NT2/D1 (cell line): ENCODE data around the gene MMP24.

ENCODE experiments used
- DNase-seq: peaks from one replicate; pipeline ENCODE4 v3.0.0-alpha.2; 2011; ENCODE audit warnings: low read depth, low spot score
- H3K27me3 ChIP-seq: 2 replicates; pipeline ENCODE4 v1.6.0; 2011; ENCODE audit warnings: mild to moderate bottlenecking; ENCODE audit not compliant: insufficient read length, insufficient read depth
- H3K36me3 ChIP-seq: 2 replicates; pipeline ENCODE4 v1.6.1; 2011; ENCODE audit warnings: mild to moderate bottlenecking, low read length, mixed read lengths; ENCODE audit not compliant: insufficient read depth, insufficient read length
- H3K4me1 ChIP-seq: 2 replicates; pipeline ENCODE4 v1.5.1; 2011; ENCODE audit not compliant: insufficient read depth, insufficient read length
- H3K4me3 ChIP-seq: 2 replicates; pipeline ENCODE4 v1.5.1; 2011; ENCODE audit warnings: low read depth; ENCODE audit not compliant: insufficient read length
- H3K9ac ChIP-seq: 2 replicates; pipeline ENCODE4 v1.6.0; 2011; ENCODE audit warnings: low read depth; ENCODE audit not compliant: insufficient read length
- H3K9me3 ChIP-seq: 2 replicates; pipeline ENCODE4 v1.5.1; 2011; ENCODE audit warnings: mild to moderate bottlenecking, low read length; ENCODE audit not compliant: insufficient read depth
- SUZ12 ChIP-seq: IDR thresholded peaks from 2 replicates; pipeline ENCODE4 v1.6.1; 2011; ENCODE audit not compliant: insufficient read length, insufficient read depth; ENCODE audit errors: extremely low read depth
- YY1 ChIP-seq: IDR thresholded peaks from 2 replicates; pipeline ENCODE4 v1.6.1; 2011; ENCODE audit not compliant: insufficient read length, insufficient read depth
- ZNF274 ChIP-seq: IDR thresholded peaks from 2 replicates; pipeline ENCODE4 v1.6.1; 2011; ENCODE audit warnings: mild to moderate bottlenecking, low read depth, low read length

The MMP24 gene

DNA sequence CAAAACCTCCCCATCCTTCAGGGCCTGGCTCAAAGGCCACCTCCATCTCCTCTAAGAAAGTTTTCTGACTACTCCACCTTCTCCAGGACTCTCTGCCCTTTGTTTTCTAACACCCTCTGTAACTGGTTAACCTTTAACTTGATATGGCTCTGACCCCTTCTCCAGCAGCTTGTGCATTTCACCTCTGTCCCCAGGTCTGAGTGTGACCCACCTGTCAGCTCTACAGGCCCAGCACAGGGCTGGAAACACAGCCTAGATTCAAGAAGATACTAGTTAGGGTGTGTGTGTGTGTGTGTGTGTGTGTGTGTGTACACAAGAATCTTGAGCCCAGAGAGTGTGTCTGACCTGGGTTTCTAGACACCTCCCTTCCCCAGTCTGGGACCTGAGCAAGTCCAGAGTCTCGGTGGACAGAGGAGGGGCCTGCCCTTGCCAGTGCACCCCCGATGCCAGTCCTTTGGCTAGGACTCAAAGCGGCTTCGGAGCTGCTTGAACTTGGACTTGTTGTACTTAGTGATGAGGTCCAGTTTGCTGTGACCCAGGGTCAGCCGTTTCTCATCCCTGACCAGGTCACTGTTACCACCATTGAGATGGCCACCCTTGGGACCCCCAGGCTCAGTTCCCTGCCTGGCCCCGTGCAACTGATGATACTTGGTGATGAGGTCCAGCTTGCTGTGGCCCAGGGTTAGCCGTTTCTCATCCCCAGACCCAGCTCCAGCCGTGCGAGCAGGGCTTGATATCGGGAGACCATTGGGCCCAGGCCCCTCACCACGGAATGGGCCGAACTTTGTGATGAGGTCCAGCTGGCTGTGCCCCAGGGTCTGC, 59.8 kb downstream of the MMP24 start:
- H3K36me3 ChIP-seq = peaks cover 25% of the 10 kb centered on the region
- H3K4me1 ChIP-seq = peaks cover 2% of the 10 kb centered on the region
- TF ChIP-seq ZNF274 (no peak), YY1 (no peak), SUZ12 (no peak)
- DNase-seq = no peak
- H3K27me3 ChIP-seq = no peaks in the 10 kb centered on the region
- H3K9me3 ChIP-seq = no peaks in the 10 kb centered on the region
- H3K4me3 ChIP-seq = no peak overlapping the region
- H3K9ac ChIP-seq = no peak overlapping the region

DNA sequence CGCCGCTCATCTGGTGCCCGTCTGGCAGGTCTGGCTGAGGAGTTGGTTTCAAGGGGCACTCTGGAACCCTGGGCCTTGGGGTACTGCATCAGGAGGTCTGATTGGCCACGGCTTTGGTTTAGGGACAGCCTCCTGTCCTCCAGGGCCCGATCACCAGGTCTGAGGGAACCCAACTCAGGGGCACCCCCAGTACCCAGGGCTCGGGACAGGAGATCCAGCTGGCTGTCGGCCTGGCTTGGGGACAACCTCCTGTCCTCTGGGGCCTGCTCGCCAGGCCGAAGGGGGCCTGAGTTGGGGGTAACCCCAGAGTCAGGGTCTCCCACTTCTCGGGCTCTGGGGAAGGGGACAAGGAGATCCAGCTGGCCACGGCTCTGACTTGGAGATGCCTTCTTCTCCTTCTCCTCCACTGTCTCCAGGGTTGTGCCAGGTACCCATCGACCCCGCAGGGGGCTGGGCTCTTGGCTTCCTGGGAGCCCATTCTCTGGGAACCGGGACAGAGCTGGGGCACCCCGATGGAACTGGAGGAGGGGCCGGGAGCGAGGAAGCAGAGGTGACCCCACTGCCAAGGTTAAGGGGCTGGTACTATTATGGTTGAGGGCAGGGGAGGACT, 60.5 kb downstream of the MMP24 start:
- no peak overlapping the region for H3K9ac ChIP-seq

DNA sequence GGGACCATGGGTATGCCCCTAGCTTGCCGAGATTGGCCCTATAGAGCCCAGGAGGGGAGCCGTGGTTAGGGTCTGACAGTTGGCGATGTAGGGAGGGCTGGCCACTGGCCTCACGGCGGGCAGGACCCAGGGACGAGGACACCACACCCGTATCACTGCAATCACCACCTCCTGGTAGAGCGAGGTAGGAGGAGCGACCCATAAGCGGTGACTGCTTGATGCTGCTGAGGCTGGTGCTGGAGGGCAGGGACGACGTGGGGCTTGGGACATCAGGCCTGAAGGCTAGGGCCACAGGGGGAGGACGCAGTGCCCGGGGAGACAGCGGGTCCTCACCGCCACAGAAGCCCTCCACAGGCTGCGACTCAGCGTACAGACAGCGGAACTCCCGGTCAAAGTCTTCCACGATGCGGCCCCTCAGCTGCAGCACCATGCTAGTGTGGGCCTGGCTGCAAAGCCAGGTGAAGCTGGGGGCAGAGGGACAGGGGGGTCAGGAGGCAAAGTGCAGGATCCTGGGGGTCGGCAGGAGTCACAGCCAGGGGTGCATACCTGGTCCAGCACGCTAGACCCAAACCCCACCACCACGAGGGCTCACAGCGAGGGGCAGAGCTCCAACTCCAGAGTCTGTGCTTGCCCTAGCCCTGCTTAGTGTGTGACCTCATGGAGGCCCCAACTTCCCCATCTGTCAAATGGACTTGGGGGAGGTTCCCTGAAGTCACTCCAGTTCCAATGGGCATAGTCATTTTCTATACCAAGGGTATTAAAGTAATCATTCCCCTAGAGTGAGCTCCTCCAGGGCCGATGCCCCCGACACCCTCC, 61.2 kb downstream of the MMP24 start:
- Histone ChIP-seq H3K4me1 (peaks cover 2% of the 10 kb centered on the region), H3K4me3 (no peak overlapping the region), H3K27me3 (no peaks in the 10 kb centered on the region), H3K36me3 (peaks cover 11% of the 10 kb centered on the region), H3K9me3 (no peaks in the 10 kb centered on the region), H3K9ac (no peak overlapping the region)
- no peak for TF ChIP-seq YY1
- TF ChIP-seq SUZ12 = no peak
- TF ChIP-seq ZNF274 = no peak
- no peak for DNase-seq

More for the DNA sequence above, 60.5 kb downstream of the MMP24 start:
- Histone ChIP-seq H3K4me3 (no peak overlapping the region), H3K27me3 (no peaks in the 10 kb centered on the region), H3K9me3 (no peaks in the 10 kb centered on the region), H3K36me3 (peaks cover 18% of the 10 kb centered on the region), H3K4me1 (peaks cover 2% of the 10 kb centered on the region)
- DNase-seq = no peak
- TF ChIP-seq ZNF274 (no peak), SUZ12 (no peak), YY1 (no peak)

DNA sequence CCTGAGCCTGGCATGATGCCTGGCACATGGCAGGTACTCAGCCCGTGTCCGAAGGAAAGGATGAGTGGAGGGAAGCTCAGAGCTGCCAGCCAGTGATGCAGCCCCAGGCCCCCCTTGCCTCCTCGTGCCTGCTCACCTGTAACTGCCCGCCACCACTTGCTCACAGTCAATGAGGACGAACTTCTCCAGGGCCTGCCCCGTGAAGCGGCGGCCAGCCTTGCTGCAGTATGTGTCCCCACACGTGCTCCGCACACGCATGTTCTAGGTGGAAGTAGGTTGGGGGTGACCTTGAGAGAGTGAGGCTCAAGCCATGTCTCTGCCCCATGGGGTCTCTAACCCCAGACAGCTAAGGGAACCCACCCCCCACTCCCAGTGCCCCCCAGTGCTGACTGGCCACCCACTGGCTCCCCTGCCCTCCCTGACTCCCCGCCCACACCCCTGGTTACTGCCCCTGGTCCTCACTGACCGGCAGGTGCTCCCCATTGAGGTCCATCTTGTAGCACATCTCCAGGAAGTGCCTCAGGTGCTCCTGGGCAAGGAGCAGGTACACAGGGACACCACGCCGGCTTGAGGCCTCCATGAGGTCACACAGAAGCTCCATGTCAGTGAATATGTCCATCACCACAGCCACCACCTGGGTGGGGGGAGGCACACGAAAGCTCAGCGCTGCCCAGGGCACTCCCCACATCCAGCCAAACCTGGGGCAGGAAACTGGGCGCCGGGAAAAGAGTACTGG, 62.0 kb downstream of the MMP24 start:
- Histone ChIP-seq H3K36me3 (peaks cover 5% of the 10 kb centered on the region), H3K9ac (no peak overlapping the region), H3K4me3 (no peak overlapping the region), H3K27me3 (no peaks in the 10 kb centered on the region), H3K9me3 (no peaks in the 10 kb centered on the region), H3K4me1 (peaks cover 2% of the 10 kb centered on the region)
- DNase-seq = no peak
- TF ChIP-seq SUZ12 (no peak), ZNF274 (no peak), YY1 (no peak)

DNA sequence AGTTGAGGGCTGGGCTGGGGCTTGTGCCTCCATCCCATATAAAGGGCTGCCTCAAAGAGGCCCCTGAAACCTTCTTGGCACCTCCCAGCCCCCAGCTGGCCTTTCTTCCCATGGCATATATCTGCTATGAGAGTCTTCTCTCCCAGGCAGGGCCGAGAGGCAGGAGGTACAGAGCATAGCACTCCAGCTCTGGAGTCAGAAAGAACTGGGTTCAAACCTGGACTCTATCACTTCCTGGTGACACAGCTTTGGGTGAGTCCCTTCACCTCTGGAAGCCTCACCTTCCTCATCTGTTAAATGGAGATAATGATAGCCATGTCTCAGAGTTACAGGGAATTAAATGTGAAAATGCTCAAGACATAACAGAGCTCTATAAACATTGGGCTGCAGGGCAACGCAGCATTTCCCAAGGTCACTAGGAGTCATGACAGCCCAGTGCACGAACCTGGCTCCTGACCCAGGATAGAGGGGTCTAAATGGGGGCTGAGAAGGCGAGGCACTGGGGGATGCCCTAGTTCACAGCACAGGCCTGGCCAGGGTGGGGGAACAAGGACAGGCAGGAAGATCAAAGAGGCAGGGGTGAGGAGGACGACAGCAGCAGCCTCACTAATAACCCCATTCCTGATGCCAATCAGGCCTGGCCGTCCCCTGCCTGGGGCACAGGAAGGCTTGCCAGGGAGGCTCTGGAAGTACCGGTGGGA, 63.8 kb downstream of the MMP24 start:
- no peak for DNase-seq
- Histone ChIP-seq H3K4me3 (no peak overlapping the region), H3K9me3 (no peaks in the 10 kb centered on the region), H3K36me3 (no peaks in the 10 kb centered on the region), H3K4me1 (peaks cover 2% of the 10 kb centered on the region), H3K27me3 (no peaks in the 10 kb centered on the region), H3K9ac (peak overlapping the region; percentile 17)
- TF ChIP-seq SUZ12 (no peak), ZNF274 (no peak), YY1 (no peak)

DNA sequence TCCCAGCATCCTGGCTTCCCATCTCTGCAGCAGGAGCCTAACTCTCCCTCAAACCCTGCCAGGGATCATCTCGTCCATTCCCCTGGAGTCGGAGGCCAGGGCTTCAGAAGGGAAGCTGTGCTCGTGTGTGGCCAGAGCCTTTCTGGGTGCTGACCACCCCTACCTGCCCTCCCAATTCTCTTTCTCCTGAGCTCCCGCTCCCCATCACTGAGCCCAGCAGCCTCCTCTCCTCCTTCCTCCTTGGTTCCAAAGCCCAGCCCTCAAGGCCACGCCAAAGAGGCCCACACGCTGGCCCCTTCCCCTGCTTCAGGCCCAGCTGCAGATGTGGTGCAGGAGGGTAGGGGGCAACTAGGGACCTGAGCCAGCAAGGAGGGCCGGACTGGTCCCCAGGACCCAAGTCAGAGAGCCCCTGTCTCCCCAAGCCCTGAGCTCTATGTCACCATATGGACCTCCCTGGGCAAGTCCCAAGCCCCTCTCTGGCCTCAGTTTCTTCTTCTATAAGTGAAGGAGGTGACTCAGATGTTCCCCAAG, 64.5 kb downstream of the MMP24 start:
- TF ChIP-seq SUZ12 = no peak
- TF ChIP-seq YY1 = no peak
- no peak for TF ChIP-seq ZNF274
- Histone ChIP-seq H3K4me3 (no peak overlapping the region), H3K36me3 (no peaks in the 10 kb centered on the region), H3K9me3 (no peaks in the 10 kb centered on the region), H3K27me3 (no peaks in the 10 kb centered on the region), H3K9ac (peak overlapping the region; percentile 17), H3K4me1 (peaks cover 2% of the 10 kb centered on the region)
- DNase-seq = no peak
